Activated CD8-positive, alpha-beta T cell treated with anti-CD3 and anti-CD28 coated beads for 36 hours (primary cell): Measurements from ENCODE around the gene CD96. TPM values are rescaled to one million over a fixed set of nuclear protein-coding genes. Genes with fewer than 3 reads are reported as not detected.

Experiments
- ATAC-seq: fragments of 200-7000 bp; cut with Tn5 transposase; one replicate; pipeline ENCODE4 v1.10.0; 2021; ENCODE audit warnings: mild to moderate bottlenecking, moderate library complexity
- CTCF ChIA-PET: fragments of 350-600 bp; sonication (Branson Sonifier 250); formaldehyde crosslinking; loops from one replicate; lab custom pipeline; 2021; ENCODE audit warnings: antibody characterized with exemption; lab: Charles Lee
- POLR2A ChIA-PET: fragments of 350-600 bp; sonication (Branson Sonifier 250); formaldehyde crosslinking; loops from one replicate; lab custom pipeline; 2021; ENCODE audit warnings: antibody characterized with exemption; lab: Charles Lee
- DNase-seq: peaks from one replicate; pipeline ENCODE4 v3.0.0-alpha.2; 2020
- H3K27ac Mint-ChIP-seq: one replicate; pipeline ENCODE4 v1.8.0; 2021; ENCODE audit warnings: mild to moderate bottlenecking, mixed read lengths
- H3K27me3 Mint-ChIP-seq: one replicate; pipeline ENCODE4 v1.8.0; 2021; ENCODE audit warnings: mixed read lengths
- H3K36me3 Mint-ChIP-seq: one replicate; pipeline ENCODE4 v1.8.0; 2021; ENCODE audit warnings: low read depth, mixed read lengths
- H3K4me1 Mint-ChIP-seq: one replicate; pipeline ENCODE4 v1.8.0; 2021; ENCODE audit warnings: low read depth, mixed read lengths
- H3K4me3 Mint-ChIP-seq: one replicate; pipeline ENCODE4 v1.8.0; 2021; ENCODE audit warnings: mild to moderate bottlenecking, moderate library complexity, mixed read lengths
- H3K9me3 Mint-ChIP-seq: one replicate; pipeline ENCODE4 v1.8.0; 2021; ENCODE audit warnings: mixed read lengths
- CTCF ChIP-seq: fragments of 200-600 bp; IDR thresholded peaks from one replicate; pipeline ENCODE4 v1.8.0; 2022; ENCODE audit warnings: antibody characterized with exemption, mild to moderate bottlenecking
- intact Hi-C: fragments of 100-400 bp; cut with micrococcal nuclease; formaldehyde crosslinking; loops from one replicate; pipeline ENCODE4 v1.10.0; 2022
- total RNA-seq, 2 experiments: library from RNA; stranded (reverse); gene quantifications; one replicate each; pipeline ENCODE4 v1.2.3, GENCODE V29; 2021

The CD96 gene
- total RNA-seq, 2 experiments from 2014 or later: 142 to 147 TPM

GRCh38 chr3:111684640-111685039 is 142.6 kb downstream of the CD96 start:
- POLR2A ChIA-PET: no interaction called here
- Mint-ChIP-seq H3K27me3 (no peaks in the 10 kb centered on the region), H3K36me3 (peaks cover 15% of the 10 kb centered on the region), H3K9me3 (peaks cover 4% of the 10 kb centered on the region), H3K4me3 (no peak overlapping the region), H3K4me1 (peaks cover 65% of the 10 kb centered on the region), H3K27ac (peak overlapping the region; percentile 8)
- intact Hi-C loops: no loop called here
- ATAC-seq (peak; percentile 31), DNase-seq (peak; percentile 34)
- no peak for TF ChIP-seq CTCF
- CTCF ChIA-PET: interaction anchor here (1.8 to 2.5 kb wide), 2 partner anchors 12 to 31 kb away, joined by 10 to 13 read pairs; no protein-coding TSS in a partner anchor

- intact Hi-C loops: no loop called here
- H3K27me3 Mint-ChIP-seq: no peaks in the 10 kb centered on the region
- ChIA-PET POLR2A (interaction anchor here (1.2 kb wide), 1 partner anchor 147 kb away, joined by 3 read pairs; no protein-coding TSS in a partner anchor), CTCF (interaction anchor here (1.0 to 2.0 kb wide), 3 partner anchors 8 to 31 kb away, joined by 3 to 14 read pairs (median 3); no protein-coding TSS in a partner anchor)
- no peak overlapping the region for H3K4me3 Mint-ChIP-seq
- peaks cover 8% of the 10 kb centered on the region for H3K36me3 Mint-ChIP-seq
- H3K9me3 Mint-ChIP-seq: peaks cover 4% of the 10 kb centered on the region
- H3K4me1 Mint-ChIP-seq: peaks cover 67% of the 10 kb centered on the region
- DNase-seq (no peak), ATAC-seq (no peak)
- TF ChIP-seq CTCF: no peak
- no peak overlapping the region for H3K27ac Mint-ChIP-seq
Observed at GRCh38 chr3:111688190-111688800, 146.3 kb downstream of the CD96 start.

GRCh38 chr3:111690242-111690641 is 148.2 kb downstream of the CD96 start:
- ATAC-seq: peak; percentile 84
- Mint-ChIP-seq H3K4me3 (no peak overlapping the region), H3K27ac (peak overlapping the region; percentile 62), H3K9me3 (no peaks in the 10 kb centered on the region), H3K4me1 (peaks cover 73% of the 10 kb centered on the region), H3K36me3 (peaks cover 3% of the 10 kb centered on the region), H3K27me3 (no peaks in the 10 kb centered on the region)
- CTCF ChIA-PET: interaction anchor here (2.0 to 3.3 kb wide), 5 partner anchors 8 to 145 kb away, joined by 6 to 18 read pairs (median 11); no protein-coding TSS in a partner anchor
- peak; percentile 55 for DNase-seq
- no peak for TF ChIP-seq CTCF
- intact Hi-C loops: no loop called here
- POLR2A ChIA-PET: interaction anchor here (1.2 kb wide), 1 partner anchor 147 kb away, joined by 3 read pairs; no protein-coding TSS in a partner anchor

- Mint-ChIP-seq H3K27ac (no peak overlapping the region), H3K4me1 (peaks cover 75% of the 10 kb centered on the region), H3K9me3 (no peaks in the 10 kb centered on the region), H3K4me3 (no peak overlapping the region), H3K27me3 (no peaks in the 10 kb centered on the region), H3K36me3 (peaks cover 3% of the 10 kb centered on the region)
- intact Hi-C loops: no loop called here
- ChIA-PET CTCF (interaction anchor here (0.6 to 4.3 kb wide), 15 partner anchors 10 to 278 kb away, joined by 3 to 39 read pairs (median 5); partner anchors contain the start of gene ZBED2), POLR2A (interaction anchor here (0.8 to 2.0 kb wide), 3 partner anchors 10 to 22 kb away, joined by 3 to 6 read pairs (median 4); no protein-coding TSS in a partner anchor)
- TF ChIP-seq CTCF: peak; percentile 18
- DNase-seq (no peak), ATAC-seq (no peak)
Observed at GRCh38 chr3:111691293-111691909, 149.4 kb downstream of the CD96 start.
